CD4-positive, alpha-beta T cell treated with Interleukin-21 for 1 hour (primary cell): ENCODE results near the gene CAMK2A.

Experiments used
- DNase-seq: peaks from one replicate; pipeline ENCODE4 v3.0.0-alpha.2; 2020

CAMK2A gene

DNA sequence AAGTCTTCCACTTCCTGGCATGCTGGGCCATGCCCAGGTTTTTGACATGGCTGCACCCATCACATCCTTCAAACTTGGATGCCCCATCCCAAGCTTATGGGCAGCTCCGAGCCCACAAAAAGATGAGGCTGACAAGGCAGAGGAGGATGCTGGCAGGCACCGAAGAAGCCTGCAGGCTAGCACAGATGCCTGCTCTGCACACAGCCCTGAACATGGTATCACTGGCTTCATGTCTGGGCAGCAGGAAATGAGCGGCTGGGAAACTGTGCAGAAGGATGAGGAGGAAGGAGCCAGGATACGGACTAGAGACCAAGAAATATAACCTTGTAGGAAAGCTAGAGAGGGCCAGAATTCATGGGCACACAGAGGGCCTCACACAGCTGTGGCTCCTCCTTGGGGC, 14.8 kb downstream of the CAMK2A start:
- DNase-seq: no peak

DNA sequence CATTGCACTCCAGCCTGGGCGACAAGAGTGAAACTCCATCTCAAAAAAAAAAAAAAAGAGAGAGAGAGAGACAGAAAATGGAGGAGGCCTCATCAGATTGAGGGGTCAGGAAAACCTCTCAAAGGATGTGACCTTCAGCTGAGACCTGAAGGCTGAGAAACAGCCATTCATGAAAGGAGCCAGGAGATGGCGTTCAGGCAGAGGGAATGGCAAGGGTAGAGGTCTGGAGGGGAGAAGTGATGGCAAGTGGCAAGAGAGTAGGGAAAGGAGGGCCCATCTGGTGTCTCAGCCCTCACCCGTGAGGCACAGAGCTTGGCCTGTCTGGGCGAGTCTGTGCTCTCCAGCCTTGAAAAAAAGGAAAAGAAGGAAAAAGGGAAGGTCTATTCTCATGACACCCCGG, 17.0 kb downstream of the CAMK2A start:
- DNase-seq: no peak

DNA sequence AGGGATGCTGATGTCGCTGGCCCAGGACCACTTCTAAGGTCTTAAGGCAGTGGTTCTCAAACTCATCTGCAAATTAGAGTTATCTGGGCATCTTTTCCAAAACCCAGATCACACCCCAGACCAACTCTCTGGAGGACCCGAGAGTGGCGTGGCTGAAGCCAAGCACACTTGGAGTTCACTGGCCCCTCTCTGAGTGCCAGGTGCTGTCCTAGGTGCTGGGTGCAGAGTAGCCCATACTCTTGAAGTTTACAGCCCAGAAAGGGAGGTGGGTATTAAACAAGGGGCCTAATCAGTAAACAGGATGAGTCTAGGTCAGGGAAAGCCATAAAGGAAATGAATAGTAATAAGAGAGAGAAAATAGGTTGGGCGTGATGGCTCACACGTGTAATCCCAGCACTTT, 17.6 kb downstream of the CAMK2A start:
- DNase-seq: no peak

DNA sequence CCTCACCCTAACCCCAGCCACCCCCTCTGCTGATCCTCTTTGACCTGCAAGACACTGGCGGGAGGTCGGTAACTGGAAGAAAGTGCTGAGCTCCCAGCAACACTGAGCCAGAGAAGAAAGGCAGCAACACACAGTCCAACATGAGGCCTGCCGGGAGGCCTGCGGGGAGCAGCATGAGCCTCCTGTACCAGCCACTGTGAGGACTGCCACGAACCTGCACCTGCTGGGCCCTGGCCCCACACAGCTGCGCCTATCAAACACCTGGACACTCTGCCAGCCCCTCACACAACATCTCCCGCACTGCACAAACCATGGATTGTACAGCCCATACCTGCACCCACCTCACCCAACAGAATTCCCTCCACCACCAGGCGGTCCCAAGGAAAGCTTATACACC, 18.3 kb downstream of the CAMK2A start:
- no peak for DNase-seq

DNA sequence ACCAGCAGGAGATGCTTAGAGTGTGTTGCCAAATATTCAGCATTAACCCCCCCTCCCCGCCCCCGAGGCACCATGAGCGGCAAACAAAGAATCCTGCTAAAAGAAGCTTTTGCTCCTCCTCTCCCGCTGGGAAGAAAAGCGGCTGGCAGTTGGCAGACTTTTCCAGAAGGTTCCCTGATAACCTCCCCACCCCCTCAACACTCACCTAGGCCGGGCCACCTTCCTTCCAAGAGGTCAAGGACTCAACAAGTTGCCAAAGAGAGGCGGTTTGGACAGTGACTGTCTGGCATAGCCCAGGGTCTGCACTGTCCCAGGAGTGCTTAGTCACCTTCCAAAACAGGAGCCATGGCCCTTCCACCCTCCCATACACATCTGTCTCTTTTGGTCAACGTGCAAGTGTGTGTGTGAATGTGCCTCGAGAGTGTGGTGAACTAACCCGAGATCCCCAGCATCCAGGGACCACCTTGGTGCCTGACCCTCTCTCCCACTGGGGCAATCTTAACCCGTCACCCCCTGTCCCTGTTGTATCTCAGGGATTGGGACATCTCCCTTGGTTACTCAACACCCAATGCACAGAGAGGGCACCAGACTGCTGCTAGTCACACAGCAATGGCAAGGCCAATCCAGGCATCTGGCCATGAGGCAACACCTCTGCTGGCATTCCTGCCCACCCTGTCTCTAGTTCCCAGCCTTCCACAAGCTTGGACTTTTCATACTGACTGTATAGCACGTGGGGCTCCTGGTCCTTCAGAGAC, 18.9 kb downstream of the CAMK2A start:
- DNase-seq: no peak

DNA sequence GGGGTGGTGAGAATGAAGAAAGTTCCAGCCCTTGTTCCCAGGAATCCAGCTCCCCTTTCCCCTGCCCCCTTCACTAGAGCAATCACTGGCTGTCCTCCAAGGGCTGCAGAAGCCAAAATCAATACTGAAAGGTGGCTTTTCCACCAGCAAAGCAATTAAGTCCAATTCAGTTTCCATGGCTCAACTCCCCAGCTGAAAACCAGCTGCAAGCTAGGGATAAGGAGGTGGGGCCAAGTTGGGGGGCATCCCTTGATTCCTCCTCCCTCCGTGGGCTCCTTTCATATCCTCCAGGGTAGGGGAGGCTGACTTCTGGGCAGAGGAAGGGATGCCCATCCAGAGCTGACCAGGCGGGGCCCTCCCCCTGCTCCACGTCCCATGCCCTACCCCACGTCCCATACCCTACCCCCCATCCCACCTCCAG, 22.7 kb downstream of the CAMK2A start:
- no peak for DNase-seq

DNA sequence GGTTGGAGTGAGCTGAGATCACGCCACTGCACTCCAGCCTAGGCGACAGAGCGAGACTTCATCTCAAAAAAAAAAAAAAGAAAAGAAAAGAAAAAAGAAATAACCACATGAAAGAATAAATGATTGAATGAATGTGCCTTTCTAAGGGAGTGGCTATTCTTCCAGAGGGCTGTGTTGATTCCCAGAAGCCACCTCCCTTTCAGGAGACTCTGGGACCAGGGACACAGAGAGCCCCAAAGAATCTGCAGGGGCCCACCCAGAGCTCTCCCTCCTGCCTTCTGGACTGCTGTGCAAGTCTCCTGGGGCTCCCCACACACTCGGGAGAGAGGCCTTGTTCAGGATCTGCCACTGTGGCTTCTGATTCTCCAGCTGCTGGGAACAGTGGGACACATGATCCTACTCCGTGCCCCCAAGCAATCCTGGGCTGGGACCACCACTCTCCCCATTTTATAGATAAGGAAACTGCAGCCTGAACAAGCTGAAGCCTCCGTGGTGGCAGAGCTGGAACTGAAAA, 23.6 kb downstream of the CAMK2A start:
- no peak for DNase-seq

DNA sequence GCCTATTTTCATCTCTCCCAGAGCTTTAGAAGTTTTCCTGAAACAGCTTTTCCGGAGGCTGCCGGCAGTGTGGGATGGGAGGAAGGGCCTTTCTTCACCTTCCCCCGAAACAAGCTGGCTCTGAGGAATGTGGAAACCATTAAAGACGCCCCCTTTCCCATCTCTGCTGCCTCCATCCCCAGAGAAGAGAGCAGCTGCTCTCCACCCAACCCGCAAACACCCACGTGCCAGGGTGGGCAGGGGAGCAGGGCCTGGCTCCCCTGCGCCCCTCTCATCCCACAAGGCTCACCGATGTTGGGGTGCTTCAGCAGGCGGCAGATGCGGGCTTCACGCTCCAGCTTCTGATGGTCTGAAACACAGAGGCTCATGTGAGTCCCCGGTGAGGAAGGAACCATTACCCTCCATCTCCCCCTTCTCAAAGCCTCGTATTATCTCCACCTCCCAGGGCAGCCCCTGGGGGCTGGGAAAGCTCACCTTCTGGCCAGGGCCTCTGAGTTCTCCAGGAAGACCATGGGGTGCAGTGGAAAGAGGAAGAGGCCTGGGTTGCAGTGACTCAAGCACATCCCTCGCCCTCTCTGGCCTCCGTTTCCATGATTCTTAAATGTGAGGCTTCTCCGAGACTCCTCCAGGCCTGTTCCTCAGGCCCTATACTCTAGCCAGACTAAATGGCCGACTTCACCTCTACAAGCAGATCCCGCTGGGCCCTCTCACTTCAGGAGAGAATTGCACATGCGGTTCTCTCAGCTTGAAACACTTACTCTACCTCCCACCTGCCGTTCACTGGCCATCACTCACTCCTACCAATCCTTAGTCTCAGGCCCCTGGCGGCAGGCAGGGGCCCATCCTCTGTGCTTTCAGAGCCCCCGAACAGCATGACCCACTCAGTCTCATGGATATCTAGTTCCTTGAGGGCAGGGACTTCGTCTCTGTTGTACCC, 24.6 kb downstream of the CAMK2A start:
- no peak for DNase-seq

DNA sequence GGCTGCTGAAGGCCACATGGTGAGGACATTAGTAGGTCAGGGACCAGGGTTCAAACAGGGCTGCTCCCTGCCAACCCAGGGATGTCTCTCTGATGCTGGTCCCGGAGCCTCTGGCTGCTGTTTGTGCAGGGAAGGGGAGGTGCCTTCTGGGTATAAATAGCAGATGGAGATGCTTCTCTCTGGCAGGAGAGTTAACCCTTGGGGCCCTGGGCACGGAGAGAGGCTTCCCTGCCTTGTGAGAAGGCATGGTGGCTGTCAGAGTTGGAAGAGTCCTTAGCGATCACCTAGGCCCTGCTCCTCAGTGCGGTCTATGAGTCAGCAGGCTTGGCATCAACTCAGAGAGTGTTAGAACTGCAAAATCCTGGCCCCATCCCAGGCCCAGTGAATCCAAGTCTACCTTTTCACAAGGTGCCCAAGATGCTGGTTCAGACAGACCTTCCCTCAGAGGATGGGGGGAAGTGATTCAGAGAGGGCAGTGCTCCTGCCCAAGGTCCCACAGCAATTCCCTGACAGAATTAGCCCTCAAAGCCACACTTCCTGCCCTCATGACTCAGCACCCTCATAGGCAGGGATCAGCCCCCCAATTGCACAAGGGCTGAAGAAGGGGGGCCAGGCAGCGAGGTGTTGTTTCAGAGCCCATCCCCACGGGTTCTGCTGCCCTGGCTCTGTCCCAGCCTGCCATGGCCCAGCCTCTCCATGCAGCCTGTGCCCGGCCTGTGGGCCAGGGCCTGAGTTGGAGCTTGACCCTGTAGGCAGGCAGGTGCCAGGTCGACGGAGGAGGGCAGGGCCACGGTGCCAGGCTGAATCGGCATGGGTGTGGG, 25.6 kb downstream of the CAMK2A start:
- DNase-seq: no peak

DNA sequence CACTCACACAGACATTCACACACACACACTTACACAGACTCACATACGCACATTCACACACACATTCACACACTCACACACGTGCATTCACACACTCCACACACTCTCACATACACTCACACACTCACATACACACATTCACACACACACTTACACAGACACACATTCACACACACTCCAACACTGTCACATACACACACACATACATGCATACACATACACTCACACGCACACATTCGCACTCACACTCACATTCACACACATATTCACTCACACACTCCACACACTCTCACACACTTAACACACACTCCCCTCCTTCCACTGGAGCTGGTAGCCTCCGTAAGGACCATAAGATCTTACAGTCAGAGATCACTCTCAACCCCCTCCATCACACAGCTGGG, 26.2 kb downstream of the CAMK2A start:
- no peak for DNase-seq

DNA sequence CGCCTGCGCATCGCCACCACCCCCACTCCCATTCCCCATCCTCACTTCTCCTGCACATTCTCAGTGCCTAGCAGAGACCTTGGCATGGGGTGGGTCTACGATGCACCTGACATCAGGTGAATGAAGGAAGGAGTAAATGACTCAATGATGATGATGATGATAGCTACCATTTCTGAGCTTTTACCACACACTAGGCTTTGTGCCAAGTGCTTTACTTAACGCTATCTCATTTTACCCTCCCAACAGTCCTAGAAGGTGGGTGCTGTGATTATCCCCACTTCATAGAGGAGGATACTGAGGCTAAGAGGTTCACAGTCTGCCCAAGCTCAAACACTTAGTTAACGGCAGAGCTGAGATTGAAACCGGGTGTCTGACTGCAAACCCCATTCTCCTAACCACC, 27.1 kb downstream of the CAMK2A start:
- DNase-seq: no peak

DNA sequence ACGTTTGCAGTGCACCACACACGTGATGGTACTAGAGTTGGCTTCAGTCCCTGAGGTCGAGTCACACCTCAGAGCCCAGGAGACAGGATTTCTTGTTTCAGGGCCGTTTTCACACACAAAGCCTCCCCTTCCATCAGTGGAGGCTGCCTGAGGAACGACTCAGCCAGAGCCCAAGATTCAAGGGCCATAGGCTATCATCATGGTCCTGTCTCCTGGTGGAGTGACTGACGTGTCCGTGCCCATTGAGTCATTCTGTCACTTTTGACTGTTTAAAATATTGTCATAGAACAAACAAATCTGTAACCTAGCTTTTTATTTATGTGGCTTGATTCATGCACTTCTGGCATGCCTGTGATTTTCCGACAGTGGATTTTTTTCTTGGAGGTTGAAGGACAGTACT, 28.3 kb downstream of the CAMK2A start:
- no peak for DNase-seq

DNA sequence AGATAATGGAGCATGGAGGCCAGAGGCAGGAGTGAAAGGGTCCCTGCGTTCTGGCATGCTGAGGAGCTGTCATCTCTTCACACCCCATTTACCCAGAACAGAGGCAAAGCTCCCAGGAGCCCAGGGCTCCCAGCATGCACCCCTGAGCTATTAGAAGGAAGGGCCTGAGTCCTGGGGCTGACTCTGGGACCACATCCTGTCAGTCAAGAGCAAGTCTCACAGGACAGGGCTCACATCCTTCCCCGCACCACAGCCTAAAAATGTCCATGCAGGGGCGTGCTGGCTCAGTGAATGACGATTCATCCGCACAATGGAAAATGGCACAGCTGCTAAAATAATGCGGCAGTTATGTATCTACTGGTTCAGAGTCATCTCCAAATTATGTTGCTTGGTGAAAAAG, 31.4 kb downstream of the CAMK2A start:
- no peak for DNase-seq

DNA sequence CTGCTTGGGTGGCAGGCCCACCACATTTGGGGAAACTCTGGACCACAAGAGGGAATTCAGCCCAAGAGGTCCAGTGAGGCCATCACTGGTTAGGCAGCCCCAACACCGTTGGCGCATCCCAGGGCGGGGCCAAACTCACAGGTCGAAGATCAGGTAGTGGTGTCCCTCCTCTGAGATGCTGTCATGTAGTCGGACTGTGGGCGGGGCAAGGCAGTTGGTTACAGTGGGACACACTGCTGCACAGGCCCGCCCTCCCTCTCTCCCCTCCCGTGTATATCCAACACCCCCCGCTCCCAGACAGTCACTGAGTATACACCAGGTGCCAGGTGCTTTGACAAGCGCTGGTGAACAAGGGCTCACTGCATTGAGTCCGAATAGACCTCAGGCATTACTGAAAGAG, 32.1 kb downstream of the CAMK2A start:
- no peak for DNase-seq

DNA sequence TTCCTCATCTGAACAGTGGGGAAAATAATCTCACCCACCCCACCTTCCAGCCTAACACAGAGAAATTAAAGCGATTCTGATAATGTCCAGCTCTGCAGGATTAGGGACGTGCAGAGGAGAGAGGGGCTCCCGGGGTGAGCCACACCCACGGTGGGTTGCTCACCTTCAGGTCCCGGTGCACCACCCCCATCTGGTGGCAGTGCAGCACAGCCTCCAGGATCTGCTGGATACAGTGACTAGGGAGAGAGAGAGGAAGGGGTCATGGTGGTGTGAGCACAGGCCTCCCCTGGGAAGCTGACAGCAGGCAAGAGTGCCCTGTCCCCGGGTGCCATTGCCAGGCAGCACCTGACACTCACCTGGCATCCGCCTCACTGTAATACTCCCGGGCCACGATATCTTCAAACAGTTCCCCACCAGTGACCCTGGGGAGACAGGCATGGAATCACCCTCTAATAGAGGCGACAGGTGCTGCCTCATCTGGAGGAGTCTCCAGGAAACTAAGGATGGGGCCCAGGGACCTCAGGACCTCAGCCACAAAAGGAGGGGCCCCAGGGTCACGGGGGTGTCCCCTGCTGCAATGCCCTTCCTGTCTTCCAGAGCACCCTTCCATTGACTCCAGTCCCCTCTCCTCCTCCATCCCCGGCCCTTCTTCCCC, 33.0 kb downstream of the CAMK2A start:
- DNase-seq: no peak

DNA sequence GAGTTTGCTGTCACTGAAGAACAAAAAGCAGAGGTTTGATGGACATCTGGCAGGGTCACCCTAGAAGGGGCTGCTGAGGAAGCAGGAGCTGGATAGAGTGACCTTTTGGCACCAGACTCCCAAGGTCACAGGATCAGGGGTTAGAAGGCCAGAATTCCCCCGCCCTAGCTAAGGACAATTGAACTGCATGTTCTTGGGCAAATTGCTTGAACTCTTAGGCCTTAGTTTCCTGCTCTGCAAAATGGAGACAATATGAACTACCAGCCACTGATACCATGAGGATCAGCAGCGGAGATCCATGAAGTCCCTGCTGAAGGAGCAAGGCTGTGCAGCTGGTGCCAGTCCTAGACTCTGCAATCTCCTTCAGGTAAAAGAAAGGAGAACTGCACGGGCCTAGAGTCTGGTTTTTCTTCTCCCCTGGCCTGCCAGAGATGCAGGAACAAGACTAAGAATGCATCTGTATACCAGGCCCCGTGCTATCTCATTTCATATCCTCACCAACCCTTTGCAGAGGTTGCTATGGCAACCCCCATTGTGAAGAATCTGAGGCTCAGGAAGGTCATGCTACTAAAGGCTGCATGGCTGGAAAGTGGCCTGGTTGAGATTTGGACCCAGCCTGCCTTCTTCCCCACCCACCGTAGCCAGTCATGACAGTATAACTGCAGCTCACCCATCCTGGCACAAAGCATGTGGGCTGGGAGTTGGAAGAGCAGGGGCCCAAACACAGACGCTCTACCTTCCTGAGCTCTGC, 33.7 kb downstream of the CAMK2A start:
- no peak for DNase-seq

DNA sequence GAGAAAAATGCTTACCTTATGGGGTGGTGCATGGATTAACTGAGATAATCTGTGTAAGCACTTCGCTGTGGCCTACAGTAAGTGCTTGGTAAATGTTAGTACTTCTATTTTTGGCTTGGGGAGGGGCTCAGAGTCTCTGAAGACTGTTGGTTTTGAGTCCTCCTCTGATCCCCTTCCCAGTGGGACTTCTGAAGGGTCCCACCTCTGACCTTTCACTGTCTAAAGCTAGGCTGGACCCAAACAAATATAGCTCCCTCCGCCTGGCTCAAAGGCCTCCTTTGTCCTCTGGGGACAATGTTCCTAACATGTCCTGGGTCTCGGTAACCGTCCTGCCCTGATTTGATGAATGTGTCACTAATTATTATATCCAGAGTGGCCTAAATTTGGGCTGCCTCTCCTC, 34.8 kb downstream of the CAMK2A start:
- no peak for DNase-seq

DNA sequence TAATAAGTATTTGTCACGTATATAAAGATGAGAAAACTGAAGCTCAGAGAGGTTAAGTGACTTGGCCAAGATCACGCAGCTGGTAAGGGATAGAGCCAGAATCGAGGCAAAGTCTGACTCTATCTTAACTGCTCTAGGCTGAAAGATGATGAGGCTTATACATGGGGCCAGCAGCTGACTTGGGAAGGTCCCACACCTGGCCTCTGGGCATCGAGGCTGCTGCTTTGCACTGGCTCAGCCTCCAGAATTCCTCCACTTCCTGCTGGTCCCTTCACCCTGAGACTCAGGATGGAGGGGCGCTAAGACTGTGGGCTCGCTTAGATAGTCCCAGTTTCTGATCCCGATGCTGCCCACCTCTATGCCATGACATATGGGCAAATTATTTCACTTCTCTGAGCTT, 35.2 kb downstream of the CAMK2A start:
- no peak for DNase-seq

DNA sequence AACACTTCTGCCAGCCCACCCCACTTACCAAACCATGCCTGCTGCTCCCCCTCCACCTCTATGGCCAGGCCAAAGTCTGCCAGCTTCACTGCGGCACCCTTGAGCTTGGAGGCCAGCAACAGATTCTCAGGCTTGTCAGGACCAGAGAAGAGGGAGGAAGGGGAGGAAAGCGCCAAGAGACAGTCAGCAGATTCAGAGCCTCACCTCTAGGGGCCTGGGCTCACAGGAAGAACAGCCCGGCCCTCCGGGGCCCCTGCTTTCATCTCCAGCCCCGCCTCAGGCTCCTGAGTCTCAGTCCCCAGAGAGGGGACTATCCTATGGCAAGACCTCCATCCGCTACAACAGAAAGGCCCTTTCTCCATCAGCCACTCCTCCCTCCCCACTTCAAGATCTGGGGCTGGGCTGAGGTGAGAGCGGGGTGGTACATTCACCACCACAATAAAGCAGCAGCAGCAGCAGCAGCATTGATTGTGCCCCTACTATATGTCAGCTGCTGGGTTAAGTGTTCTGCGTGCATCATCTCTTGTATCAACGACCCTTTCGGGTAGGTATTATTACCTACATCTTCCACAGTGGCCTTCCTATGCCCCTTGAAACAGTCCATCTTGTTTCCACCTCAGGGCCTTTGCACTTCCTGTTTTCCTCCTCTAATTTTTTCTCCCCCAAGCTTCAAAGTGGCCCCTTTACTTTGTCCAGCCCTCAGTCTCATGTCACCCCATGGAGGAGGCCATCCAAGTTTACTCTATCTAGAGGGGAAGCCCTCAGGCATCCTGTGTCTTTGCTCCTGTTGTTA, 36.0 kb downstream of the CAMK2A start:
- DNase-seq: no peak

DNA sequence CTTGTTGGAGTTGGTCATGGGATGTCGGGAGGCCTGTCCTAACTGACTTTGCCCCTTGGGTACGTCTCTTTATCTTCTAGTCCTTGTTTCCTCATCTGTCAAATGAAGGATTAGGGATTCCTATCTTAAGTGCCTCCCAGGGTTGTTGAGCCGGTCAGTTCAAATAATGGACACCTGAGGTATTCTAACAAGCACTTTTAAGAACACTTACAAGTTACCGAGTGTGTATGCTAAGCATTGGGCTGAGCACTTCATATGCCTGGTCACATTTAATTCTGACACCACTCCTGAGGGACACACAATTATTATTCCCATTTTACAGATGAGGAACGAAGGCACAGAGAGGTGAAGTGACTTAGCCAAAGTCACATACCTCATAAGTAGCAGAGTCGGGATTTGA, 37.1 kb downstream of the CAMK2A start:
- DNase-seq: no peak

DNA sequence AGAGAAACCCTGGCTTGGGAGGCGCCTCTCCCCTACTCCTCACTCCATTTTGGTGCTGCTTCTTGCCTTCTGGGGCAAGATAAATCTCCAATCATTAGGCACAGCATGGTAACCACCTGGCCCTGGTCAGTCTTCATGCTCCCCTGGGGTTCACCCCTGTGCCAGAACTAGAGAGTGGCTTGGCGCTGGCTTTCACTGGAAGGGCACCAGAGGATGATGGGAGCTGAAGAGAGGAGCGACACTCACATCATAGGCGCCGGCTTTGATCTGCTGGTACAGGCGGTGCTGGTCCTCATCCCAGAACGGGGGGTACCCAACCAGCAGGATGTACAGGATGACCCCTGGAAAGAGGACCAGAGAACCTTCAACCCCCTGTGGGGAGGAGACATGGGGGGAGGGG, 38.1 kb downstream of the CAMK2A start:
- no peak for DNase-seq
